T-helper 2 cell treated with Interferon-gamma antibody and Interleukin-4, amounts not matched to agents 5 μg/mL and 100 μg/mL, for 36 hours (primary cell): ENCODE results near the gene TTC34.

Experiments
- DNase-seq: peaks from one replicate; pipeline ENCODE4 v3.0.0; 2021; ENCODE audit warnings: low spot score
- H3K27ac Mint-ChIP-seq: one replicate; pipeline ENCODE4 v1.8.0; 2021; ENCODE audit warnings: mild to moderate bottlenecking, mixed read lengths
- H3K27me3 Mint-ChIP-seq: one replicate; pipeline ENCODE4 v1.8.0; 2021; ENCODE audit warnings: low read depth, mixed read lengths
- H3K36me3 Mint-ChIP-seq: one replicate; pipeline ENCODE4 v1.8.0; 2021; ENCODE audit warnings: low read depth, mixed read lengths
- H3K4me1 Mint-ChIP-seq: one replicate; pipeline ENCODE4 v1.8.0; 2021; ENCODE audit warnings: low read depth, mixed read lengths
- H3K4me3 Mint-ChIP-seq: one replicate; pipeline ENCODE4 v1.8.0; 2022; ENCODE audit warnings: mild to moderate bottlenecking, moderate library complexity, mixed read lengths
- H3K9me3 Mint-ChIP-seq: one replicate; pipeline ENCODE4 v1.8.0; 2021; ENCODE audit warnings: mixed read lengths

Gene TTC34

DNA sequence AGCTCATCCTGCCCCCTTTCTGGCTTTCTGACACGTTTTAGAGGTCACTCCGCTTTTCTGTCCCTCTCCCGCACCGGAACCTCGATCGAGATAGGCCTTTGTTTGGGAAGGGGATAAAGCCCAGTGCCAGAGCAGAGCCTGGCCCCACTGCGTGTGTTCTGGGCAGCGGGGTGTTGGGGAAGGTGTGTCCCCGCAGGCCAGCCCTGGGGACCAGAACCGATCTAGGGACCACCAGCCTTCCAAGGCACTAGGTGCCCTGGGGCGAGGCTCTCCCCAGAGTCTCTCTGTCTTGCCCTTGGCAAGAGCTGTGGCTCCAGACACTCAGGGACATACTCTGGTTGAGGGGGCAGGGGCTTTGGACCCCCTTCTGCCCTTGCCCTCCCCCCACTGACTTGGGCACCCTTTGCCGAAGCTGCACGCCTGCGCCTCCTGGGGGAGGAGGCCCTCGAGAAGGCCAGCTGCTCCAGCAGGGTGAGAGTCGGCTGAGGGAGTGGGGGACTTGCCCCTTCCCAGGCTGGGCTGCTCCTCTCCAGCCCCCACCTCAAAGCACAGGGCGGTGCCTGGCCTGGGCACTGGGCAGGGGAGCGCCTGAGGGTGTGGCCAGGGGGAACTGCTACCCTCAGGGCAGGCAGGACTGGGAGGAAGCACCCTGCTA lies 198.5 kb downstream of the TTC34 start:
- H3K27me3 Mint-ChIP-seq = peaks cover 6% of the 10 kb centered on the region
- H3K4me1 Mint-ChIP-seq = no peaks in the 10 kb centered on the region
- no peaks in the 10 kb centered on the region for H3K36me3 Mint-ChIP-seq
- DNase-seq = no peak
- H3K9me3 Mint-ChIP-seq = no peaks in the 10 kb centered on the region
- H3K27ac Mint-ChIP-seq = no peak overlapping the region
- no peak overlapping the region for H3K4me3 Mint-ChIP-seq

DNA sequence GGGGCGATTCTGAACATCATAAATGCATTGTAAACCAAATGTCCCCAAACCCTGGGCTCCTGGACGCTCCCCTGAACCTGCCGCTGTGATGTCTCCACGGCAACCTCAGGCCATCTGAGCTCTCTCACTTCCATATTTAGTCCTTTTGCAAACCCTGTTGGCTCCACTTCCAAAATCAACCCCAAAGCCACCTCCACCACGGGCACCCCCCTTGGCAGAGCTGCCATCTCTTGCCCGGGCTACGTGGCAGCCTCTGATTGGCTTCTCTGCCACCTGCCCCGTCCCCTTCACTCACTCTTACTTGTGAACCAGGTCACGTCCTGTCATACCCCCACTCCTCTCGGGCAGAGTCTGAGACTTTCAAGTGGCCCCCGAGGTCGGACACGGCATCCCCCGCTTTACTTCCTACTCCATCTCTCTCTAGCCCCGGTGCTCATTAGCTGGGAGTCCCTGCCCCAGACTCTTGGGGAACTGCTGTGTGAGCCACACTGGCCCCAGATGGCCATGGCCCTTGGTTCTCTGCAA lies 199.1 kb downstream of the TTC34 start:
- Mint-ChIP-seq H3K9me3 (no peaks in the 10 kb centered on the region), H3K4me3 (no peak overlapping the region), H3K4me1 (no peaks in the 10 kb centered on the region), H3K27ac (no peak overlapping the region), H3K36me3 (no peaks in the 10 kb centered on the region), H3K27me3 (peaks cover 6% of the 10 kb centered on the region)
- DNase-seq = no peak

DNA sequence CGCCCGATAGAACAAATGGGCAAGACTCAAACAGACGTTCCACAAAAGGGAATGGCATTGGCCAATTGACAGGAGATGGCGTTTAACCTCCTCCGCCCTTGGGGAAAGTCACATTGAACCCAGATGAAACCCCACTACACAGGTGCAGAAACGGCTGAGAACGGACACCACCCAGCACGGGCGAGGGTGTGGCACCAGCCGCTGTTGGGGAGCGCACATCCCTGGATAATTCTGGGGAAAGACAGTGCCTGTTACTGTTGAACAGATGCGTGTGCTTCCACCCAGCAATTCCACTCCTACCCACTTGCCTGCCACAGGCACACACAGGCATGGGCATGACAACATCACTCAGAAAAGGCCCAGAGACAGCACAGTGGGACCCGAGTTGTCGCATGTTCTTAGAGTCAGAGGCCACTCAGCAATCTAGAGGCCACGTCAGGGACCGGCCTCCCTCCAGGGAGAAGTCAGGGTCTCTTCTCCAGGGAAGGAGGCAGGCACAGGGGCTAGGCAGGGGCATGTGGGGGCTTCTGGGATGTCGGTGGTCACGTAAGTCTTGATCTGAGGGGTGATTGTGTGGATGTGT lies 199.7 kb downstream of the TTC34 start:
- Mint-ChIP-seq H3K27me3 (peaks cover 6% of the 10 kb centered on the region), H3K27ac (no peak overlapping the region), H3K9me3 (no peaks in the 10 kb centered on the region), H3K36me3 (no peaks in the 10 kb centered on the region), H3K4me3 (no peak overlapping the region), H3K4me1 (no peaks in the 10 kb centered on the region)
- no peak for DNase-seq

DNA sequence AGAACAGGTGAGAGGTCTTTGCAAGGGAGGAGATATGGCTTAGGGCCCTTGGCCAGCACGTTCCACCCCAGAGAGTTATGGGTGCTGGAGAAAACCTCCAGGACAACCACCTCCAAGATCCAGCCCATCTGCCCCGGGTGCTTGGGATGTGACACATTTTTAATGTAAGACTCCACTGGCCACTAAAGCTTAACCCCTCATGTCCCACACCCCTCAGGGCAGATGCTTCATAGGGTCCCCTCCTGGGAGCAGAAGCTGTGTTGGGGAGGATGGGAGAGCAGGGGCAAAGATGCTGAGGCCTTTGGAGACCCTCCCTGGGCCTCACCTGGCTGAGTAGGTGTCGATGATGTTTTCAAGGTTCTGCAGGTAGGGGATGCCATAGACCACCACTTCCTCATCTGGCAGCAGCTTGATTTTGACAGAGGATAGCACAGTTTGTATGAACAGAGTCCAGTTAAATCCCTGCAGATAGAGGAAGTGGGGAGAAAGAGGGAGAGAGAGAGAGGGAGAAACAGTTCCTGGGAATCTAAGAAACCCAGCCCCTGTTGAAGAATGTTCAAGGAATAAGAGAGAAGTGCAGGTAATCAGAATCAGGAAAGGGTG lies 203.1 kb downstream of the TTC34 start:
- Mint-ChIP-seq H3K4me1 (no peaks in the 10 kb centered on the region), H3K36me3 (no peaks in the 10 kb centered on the region), H3K9me3 (no peaks in the 10 kb centered on the region), H3K27ac (no peak overlapping the region), H3K27me3 (peaks cover 6% of the 10 kb centered on the region), H3K4me3 (no peak overlapping the region)
- no peak for DNase-seq

DNA sequence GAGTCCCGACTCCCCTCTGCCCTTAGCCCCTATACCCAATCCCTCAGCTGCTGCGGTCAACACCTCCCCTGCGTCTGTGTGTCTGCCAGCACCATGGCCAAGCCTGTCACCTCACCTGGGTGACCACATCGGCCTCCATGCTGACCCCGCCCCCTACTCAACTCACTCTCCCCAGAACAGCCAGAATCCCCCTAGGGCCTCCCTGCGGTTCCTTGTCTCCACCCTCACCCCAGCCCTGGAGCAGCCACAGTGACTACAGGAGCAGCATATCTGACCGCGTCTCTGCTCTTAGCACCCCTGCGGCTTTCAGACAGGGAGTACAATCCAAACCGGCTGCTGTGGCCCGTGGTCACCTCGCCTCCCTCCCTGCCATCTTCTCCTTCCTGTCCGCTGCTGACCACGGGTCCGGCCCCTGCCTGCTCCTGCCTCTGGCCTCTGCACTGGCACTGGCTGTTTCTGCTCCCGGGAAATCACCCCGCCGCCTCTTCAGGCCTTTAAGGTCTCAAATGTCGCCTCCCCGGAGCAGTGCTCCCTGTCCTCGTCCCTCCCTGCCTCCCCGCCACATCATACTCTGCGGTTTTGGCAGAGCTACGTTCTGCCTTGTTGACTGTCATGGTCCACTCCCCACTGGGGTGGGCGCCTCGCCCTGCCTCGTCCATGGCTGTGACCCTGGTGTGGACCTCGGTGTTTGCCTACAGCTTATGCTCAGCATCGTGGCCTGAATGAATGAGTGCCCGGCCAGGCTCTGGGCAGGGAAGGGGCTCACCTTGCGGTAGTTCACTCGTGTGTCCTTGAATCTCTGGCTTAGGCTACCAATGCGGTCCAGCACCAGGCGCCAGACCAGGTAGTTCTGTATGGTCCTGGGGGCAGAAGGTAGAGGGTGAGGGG lies 203.8 kb downstream of the TTC34 start:
- no peaks in the 10 kb centered on the region for H3K36me3 Mint-ChIP-seq
- DNase-seq = no peak
- no peak overlapping the region for H3K27ac Mint-ChIP-seq
- peaks cover 6% of the 10 kb centered on the region for H3K27me3 Mint-ChIP-seq
- H3K4me1 Mint-ChIP-seq = no peaks in the 10 kb centered on the region
- no peak overlapping the region for H3K4me3 Mint-ChIP-seq
- H3K9me3 Mint-ChIP-seq = no peaks in the 10 kb centered on the region

DNA sequence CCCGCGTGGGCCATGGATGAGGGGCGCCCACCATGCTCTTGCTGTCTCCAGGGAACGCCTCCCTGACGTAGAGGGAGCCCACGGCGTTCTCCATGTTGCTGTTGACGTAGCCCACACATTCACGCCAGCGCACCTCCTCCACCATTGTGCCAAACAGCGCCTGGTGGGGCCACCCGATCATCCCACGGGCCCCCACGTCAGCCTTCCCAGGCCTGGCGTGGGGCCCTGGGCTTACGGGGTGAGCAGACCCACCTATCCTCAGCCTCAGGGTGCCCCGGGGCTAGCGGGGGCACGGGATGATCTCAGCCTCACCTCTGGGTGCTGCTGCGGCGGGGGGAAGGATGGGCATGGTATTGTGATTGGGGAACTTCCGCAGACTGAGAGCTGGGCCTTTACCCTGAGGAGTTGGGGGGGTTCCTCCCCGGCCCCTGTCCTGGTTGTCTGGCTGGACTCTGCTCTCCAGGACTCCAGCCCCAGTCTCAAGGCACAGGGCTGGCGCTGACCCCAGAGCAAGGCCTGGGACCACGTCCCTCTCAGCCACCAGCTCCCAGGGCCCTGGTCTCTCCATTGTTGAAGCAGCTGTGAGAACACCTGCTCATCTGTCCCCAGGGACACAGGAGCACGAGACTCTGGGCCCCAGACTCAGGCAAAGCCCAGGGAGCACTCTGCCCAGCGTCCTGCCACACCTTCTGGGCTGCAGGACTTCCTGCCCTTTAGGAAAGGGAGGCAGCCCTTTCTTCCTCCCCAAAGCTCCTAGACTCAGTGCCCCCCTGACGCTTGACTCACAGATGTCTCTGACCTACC lies 204.8 kb downstream of the TTC34 start:
- Mint-ChIP-seq H3K36me3 (no peaks in the 10 kb centered on the region), H3K4me3 (no peak overlapping the region), H3K9me3 (no peaks in the 10 kb centered on the region), H3K4me1 (no peaks in the 10 kb centered on the region), H3K27ac (no peak overlapping the region), H3K27me3 (no peaks in the 10 kb centered on the region)
- DNase-seq = no peak

DNA sequence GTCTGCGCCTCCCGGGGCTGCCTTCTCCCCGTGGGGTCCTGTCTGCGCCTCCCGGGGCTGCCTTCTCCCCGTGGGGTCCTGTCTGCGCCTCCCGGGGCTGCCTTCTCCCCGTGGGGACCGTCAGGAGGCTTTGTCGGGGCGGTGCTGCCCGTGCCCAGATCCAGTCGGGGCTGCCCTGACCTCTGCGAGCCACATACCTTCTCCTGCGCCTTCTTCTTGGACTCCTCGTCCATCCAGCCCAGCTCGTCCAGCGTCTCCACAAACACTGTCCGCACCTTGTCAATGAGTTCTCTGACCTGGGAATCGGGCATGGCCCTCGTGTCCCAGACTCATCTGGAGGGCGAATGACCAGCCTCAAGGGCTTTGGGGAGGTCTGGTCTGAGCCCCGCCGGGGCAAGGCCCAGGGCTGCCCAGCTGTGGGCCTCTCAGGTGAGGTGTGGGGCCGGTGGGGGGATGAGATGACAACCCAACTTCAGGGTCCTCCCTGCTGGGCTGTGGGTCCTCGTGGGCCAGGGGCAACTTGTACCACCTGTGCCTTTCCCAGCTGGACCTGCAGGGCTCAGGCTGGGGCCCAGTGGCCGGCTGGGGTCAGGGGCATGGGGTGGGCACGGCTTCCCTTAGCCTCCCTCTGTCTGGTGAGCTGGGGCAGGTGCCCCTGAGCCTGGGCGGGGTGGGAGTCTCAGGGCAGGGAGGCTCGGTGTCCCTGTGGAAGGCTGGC lies 205.5 kb downstream of the TTC34 start:
- Mint-ChIP-seq H3K4me1 (no peaks in the 10 kb centered on the region), H3K27ac (no peak overlapping the region), H3K27me3 (no peaks in the 10 kb centered on the region)

DNA sequence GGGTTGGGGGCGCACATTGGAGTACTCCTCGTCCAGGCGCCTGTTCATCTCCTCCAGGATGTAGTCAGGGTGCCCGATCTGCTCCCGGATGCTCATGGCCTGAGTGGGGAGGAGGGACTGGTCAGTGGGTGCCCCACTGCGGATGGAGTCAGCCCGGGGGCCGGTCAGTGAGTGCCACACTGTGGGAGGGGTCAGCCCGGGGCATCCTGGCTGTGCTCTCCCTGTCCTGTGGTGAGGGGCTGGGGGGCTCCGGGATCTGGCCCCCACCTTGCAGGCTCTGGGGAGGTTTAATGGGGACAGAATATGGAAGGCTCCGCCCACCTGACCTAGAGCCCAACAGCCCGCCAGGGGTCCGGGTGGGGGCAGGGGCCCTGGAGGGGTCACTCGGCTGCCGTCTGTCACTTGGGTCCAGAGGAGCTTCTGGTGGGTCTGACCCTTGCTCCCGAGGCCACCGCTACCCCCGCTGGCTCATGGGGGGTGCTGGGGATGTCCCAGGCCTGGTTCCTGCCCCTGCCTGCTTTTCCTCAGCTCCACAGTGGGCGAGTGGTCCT lies 206.2 kb downstream of the TTC34 start:
- Mint-ChIP-seq H3K4me3 (no peak overlapping the region), H3K27ac (no peak overlapping the region), H3K36me3 (no peaks in the 10 kb centered on the region), H3K27me3 (no peaks in the 10 kb centered on the region), H3K4me1 (no peaks in the 10 kb centered on the region), H3K9me3 (no peaks in the 10 kb centered on the region)
- no peak for DNase-seq

More for the DNA sequence above, 205.5 kb downstream of the TTC34 start:
- no peak for DNase-seq
- no peak overlapping the region for H3K4me3 Mint-ChIP-seq
- no peaks in the 10 kb centered on the region for H3K9me3 Mint-ChIP-seq
- no peaks in the 10 kb centered on the region for H3K36me3 Mint-ChIP-seq

DNA sequence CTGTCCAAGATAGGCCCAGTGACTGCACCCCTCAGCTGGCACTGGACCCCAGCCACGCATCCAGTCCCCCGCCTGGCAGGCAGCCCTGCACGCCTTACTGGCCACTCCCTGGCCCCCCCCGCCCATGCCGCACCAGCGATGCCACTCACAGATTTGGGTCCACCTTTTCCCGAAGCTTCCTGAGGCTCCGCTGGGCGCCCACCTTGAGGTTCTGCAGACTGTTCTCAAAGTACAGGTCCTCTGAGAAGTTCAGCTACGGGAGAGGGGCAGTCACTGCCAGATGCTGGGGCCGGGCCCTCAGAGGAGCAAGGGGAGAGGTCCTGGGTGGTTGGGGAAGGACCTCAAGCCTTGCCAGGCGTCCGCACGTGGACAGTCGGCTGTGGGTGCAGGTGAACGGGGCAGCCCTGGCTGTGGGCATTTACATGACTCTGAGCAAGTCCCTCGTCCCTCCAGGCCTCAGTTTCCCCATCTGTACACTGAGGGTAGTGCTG lies 206.8 kb downstream of the TTC34 start:
- peaks cover 2% of the 10 kb centered on the region for H3K36me3 Mint-ChIP-seq
- no peaks in the 10 kb centered on the region for H3K4me1 Mint-ChIP-seq
- no peak for DNase-seq
- H3K4me3 Mint-ChIP-seq = no peak overlapping the region
- H3K9me3 Mint-ChIP-seq = no peaks in the 10 kb centered on the region
- no peak overlapping the region for H3K27ac Mint-ChIP-seq
- no peaks in the 10 kb centered on the region for H3K27me3 Mint-ChIP-seq

DNA sequence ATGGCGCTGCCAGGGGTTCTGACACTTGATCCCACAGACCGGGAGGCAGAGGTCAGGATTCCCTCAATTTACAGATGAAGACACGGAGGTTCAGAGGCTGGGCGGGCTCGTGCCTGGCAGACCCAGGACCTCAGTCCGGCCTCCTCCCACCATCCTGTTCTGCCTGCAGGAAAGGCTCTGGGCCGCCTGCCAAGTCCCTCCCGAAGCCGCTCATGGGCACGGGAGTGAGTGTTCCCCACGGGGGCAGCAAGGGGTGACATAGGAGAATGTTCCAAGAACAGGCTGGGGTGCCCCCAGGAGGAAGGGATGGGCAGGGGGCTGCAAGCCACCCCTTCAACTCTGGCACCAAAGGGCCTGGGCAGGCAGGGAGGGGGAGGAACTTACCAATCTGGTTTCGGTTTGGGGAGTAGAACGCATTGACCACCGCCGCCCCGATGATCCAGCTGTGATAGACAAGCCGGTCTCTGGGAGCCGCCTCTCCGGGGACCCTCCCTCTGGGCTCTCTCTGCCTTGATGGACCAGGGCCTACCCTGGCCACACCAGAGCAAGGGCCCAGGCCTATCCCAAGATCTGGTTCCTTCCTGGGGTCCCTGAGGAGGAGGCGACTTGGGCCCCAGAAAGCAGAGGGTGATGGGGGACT lies 207.4 kb downstream of the TTC34 start:
- Mint-ChIP-seq H3K27ac (no peak overlapping the region), H3K9me3 (no peaks in the 10 kb centered on the region), H3K36me3 (peaks cover 6% of the 10 kb centered on the region), H3K4me1 (no peaks in the 10 kb centered on the region), H3K27me3 (no peaks in the 10 kb centered on the region), H3K4me3 (no peak overlapping the region)
- no peak for DNase-seq

DNA sequence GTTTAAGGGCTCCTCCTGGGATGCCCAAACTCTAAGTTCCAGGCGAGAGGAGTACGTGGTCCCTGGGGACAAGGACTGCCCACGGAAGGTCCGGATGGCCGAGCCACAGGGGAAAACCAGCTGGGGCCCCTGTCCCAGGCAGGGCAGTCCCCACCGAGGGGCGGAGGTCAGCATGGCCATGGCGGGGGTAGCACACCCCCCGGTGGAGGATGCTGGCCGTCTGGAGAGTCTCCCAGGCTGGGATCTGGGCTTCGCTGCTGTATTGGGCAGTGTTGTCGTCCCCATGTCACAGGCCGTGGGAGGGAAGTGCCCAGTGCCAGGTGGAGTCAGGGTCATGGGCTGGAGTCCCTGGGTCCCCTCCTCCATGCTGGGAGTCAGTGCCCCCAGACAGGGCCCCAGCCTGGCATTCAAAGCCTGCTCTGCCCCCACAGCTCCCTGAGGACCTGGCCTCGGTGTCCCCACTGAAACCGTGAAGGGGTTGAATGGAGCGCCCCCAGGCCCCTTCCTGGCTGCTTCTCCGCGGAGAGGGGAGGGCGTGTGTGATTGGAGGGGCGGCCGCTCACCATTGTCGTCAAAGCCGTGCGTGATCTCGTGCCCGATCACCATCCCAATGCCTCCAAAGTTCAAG lies 208.1 kb downstream of the TTC34 start:
- Mint-ChIP-seq H3K36me3 (peaks cover 6% of the 10 kb centered on the region), H3K4me3 (no peak overlapping the region), H3K9me3 (no peaks in the 10 kb centered on the region), H3K4me1 (no peaks in the 10 kb centered on the region), H3K27ac (no peak overlapping the region), H3K27me3 (no peaks in the 10 kb centered on the region)
- no peak for DNase-seq

DNA sequence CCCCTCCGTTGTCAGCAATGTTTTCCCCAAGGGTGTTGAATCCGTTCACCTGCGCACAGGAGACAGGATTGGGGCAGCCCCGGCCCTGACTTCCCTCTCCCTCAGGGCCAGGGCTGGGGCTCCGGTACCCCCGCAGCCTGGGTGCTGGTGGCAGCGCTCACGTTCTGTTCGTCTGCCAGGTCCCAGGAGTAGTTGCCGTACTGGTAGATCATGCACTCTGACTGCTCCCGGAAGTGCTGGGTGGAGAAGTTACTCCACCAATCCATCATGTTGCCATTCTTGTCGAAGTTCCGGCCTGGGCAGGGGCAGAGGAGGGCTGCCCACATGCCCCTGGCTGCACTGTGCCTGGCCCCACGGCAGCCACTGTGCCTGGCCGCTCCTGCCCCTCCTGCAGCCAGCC lies 208.8 kb downstream of the TTC34 start:
- H3K9me3 Mint-ChIP-seq = no peaks in the 10 kb centered on the region
- no peaks in the 10 kb centered on the region for H3K4me1 Mint-ChIP-seq
- H3K36me3 Mint-ChIP-seq = peaks cover 6% of the 10 kb centered on the region
- peak overlapping the region; percentile 12 for H3K27ac Mint-ChIP-seq
- no peak for DNase-seq
- H3K4me3 Mint-ChIP-seq = peak overlapping the region; percentile 38
- no peaks in the 10 kb centered on the region for H3K27me3 Mint-ChIP-seq
